SK-N-SH (cell line): ENCODE measurements around the gene RBM7. TPM values are rescaled to one million over a fixed set of nuclear protein-coding genes. Genes with fewer than 3 reads are reported as not detected.

Source experiments
- CTCF ChIA-PET: fragments of 300-600, 350-600 bp; formaldehyde crosslinking; extraction: SDS; loops from one replicate; lab custom pipeline; 2021; lab: Yijun Ruan, JAX
- POLR2A ChIA-PET: fragments of 350-600 bp; sonication (Branson Sonifier 250); formaldehyde crosslinking; extraction: SDS; loops from one replicate; lab custom pipeline; 2020; ENCODE audit warnings: antibody characterized with exemption, inconsistent platforms; lab: Yijun Ruan, JAX
- DNase-seq: peaks from one replicate; pipeline ENCODE4 v3.0.0; 2012
- H2AFZ ChIP-seq: fragments of 200-600 bp; sonication (generic); 2 replicates; pipeline ENCODE4 v1.8.1; 2016; ENCODE audit warnings: antibody characterized with exemption, mild to moderate bottlenecking, low read depth
- H3F3A ChIP-seq: fragments of 200-600 bp; sonication (generic); replicated peaks from 2 replicates; pipeline ENCODE3; 2016; ENCODE audit warnings: antibody characterized with exemption, mild to moderate bottlenecking; ENCODE audit not compliant: insufficient read depth
- H3K27ac ChIP-seq, 2 experiments: fragments of 200-500 bp in 1 of 2; fragments of 200-600 bp in 1 of 2; sonication (Bioruptor generic) in 1 of 2; sonication (generic), shearing (Covaris generic) in 1 of 2; 2 replicates each; pipeline versions ENCODE4 v1.5.1 to v1.6.1; 2014 to 2016; ENCODE audit warnings: low read depth in 2 of 2, inconsistent platforms in 1 of 2, low read length in 1 of 2, mild to moderate bottlenecking in 1 of 2, mixed read lengths in 1 of 2
- H3K27me3 ChIP-seq: fragments of 200-600 bp; sonication (generic), shearing (Covaris generic); 2 replicates; pipeline ENCODE4 v1.6.1; 2016; ENCODE audit warnings: mixed run types; ENCODE audit not compliant: insufficient read depth
- H3K36me3 ChIP-seq, 2 experiments: fragments of 200-500 bp in 1 of 2; fragments of 200-600 bp in 1 of 2; sonication (Bioruptor generic) in 1 of 2; sonication (generic) in 1 of 2; replicated peaks in 1 of 2; 2 replicates each; pipeline versions ENCODE3 to v1.5.1; 2014 to 2016; ENCODE audit warnings: low read length in 1 of 2, mild to moderate bottlenecking in 1 of 2; ENCODE audit not compliant: insufficient read depth in 2 of 2, control insufficient read depth in 1 of 2
- H3K4me1 ChIP-seq, 2 experiments: fragments of 200-500 bp in 1 of 2; fragments of 200-600 bp in 1 of 2; sonication (Bioruptor generic) in 1 of 2; sonication (generic), shearing (Covaris generic) in 1 of 2; 2 replicates each; pipeline versions ENCODE4 v1.5.1 to v1.6.1; 2014 to 2016; ENCODE audit warnings: low read depth in 1 of 2, low read length in 1 of 2, mixed run types in 1 of 2; ENCODE audit not compliant: insufficient read depth in 2 of 2, control insufficient read depth in 1 of 2
- H3K4me2 ChIP-seq: fragments of 200-600 bp; sonication (generic), shearing (Covaris generic); 2 replicates; pipeline ENCODE4 v1.6.1; 2017; ENCODE audit warnings: mixed run types
- H3K4me3 ChIP-seq, 2 experiments: fragments of 200-500 bp in 1 of 2; fragments of 200-600 bp in 1 of 2; sonication (Bioruptor generic) in 1 of 2; sonication (generic), shearing (Covaris generic) in 1 of 2; 2 replicates each; pipeline versions ENCODE4 v1.5.1 to v1.8.1; 2014 to 2016; ENCODE audit warnings: low read depth in 2 of 2, inconsistent platforms in 1 of 2, low read length in 1 of 2, mild to moderate bottlenecking in 1 of 2, mixed read lengths in 1 of 2, moderate library complexity in 1 of 2
- H3K79me2 ChIP-seq: fragments of 200-600 bp; sonication (generic); 2 replicates; pipeline ENCODE4 v1.8.1; 2017; ENCODE audit warnings: mild to moderate bottlenecking; ENCODE audit not compliant: insufficient read depth
- H3K9ac ChIP-seq: fragments of 200-600 bp; sonication (generic); 2 replicates; pipeline ENCODE4 v1.6.1; 2017; ENCODE audit warnings: mixed run types
- H3K9me2 ChIP-seq: fragments of 200-600 bp; sonication (generic); 2 replicates; pipeline ENCODE4 v1.6.1; 2017; ENCODE audit warnings: mixed run types
- H3K9me3 ChIP-seq: fragments of 200-600 bp; sonication (generic); 2 replicates; pipeline ENCODE4 v1.6.1; 2017; ENCODE audit warnings: mixed run types, mild to moderate bottlenecking, moderate library complexity
- H4K20me1 ChIP-seq: fragments of 200-600 bp; sonication (generic); 2 replicates; pipeline ENCODE4 v1.6.1; 2017; ENCODE audit warnings: mild to moderate bottlenecking, mixed run types; ENCODE audit not compliant: insufficient read depth
- ELF1 ChIP-seq: IDR thresholded peaks from 2 replicates; pipeline ENCODE4 v1.4.0; 2012
- EZH2phosphoT487 ChIP-seq: fragments of 200-600 bp; sonication (generic); IDR thresholded peaks from 2 replicates; pipeline ENCODE4 v1.6.1; 2017; ENCODE audit warnings: low read depth, mixed run types, mild to moderate bottlenecking, antibody characterized with exemption, moderate library complexity, borderline replicate concordance
- FOXJ3 ChIP-seq: sonication (generic); formaldehyde crosslinking; IDR thresholded peaks from 2 replicates; pipeline ENCODE4 v1.5.1; 2020; ENCODE audit warnings: mild to moderate bottlenecking, missing genetic modification reagents
- GABPA ChIP-seq: IDR thresholded peaks from 2 replicates; pipeline ENCODE4 v1.4.0; 2012; ENCODE audit warnings: low read depth, mild to moderate bottlenecking
- GATA2 ChIP-seq: sonication (generic); formaldehyde crosslinking; IDR thresholded peaks from 2 replicates; pipeline ENCODE4 v1.5.0; 2020; ENCODE audit warnings: mild to moderate bottlenecking, missing genetic modification reagents
- JUND ChIP-seq: IDR thresholded peaks from 2 replicates; pipeline ENCODE4 v1.4.0; 2012
- MAX ChIP-seq: IDR thresholded peaks from 2 replicates; pipeline ENCODE4 v1.4.0; 2012; ENCODE audit warnings: low read depth
- MEF2A ChIP-seq: IDR thresholded peaks from 2 replicates; pipeline ENCODE4 v1.4.0; 2012; ENCODE audit warnings: low read depth, borderline replicate concordance
- MXI1 ChIP-seq: IDR thresholded peaks from 2 replicates; pipeline ENCODE4 v1.6.1; 2012; ENCODE audit warnings: mild to moderate bottlenecking, low read depth, low read length, improper control_type of control experiment
- NFIC ChIP-seq: IDR thresholded peaks from 2 replicates; pipeline ENCODE4 v1.4.0; 2012; ENCODE audit warnings: borderline replicate concordance
- RCOR1 ChIP-seq: fragments of 150-350 bp; IDR thresholded peaks from 2 replicates; pipeline ENCODE4 v1.6.1; 2017; ENCODE audit warnings: antibody characterized with exemption, low read length
- RXRA ChIP-seq: IDR thresholded peaks from 2 replicates; pipeline ENCODE4 v1.4.0; 2012; ENCODE audit warnings: low read depth, mild to moderate bottlenecking, borderline replicate concordance
- SMC3 ChIP-seq: IDR thresholded peaks from 2 replicates; pipeline ENCODE4 v1.6.1; 2012; ENCODE audit warnings: low read depth, low read length, improper control_type of control experiment
- TCF12 ChIP-seq: IDR thresholded peaks from 2 replicates; pipeline ENCODE4 v1.4.0; 2012
- TEAD4 ChIP-seq: IDR thresholded peaks from 2 replicates; pipeline ENCODE4 v1.4.0; 2012; ENCODE audit warnings: mild to moderate bottlenecking, borderline replicate concordance; ENCODE audit not compliant: insufficient read depth
- USF1 ChIP-seq: IDR thresholded peaks from 2 replicates; pipeline ENCODE4 v1.4.0; 2012; ENCODE audit warnings: low read depth, borderline replicate concordance
- YY1 ChIP-seq: IDR thresholded peaks from 2 replicates; pipeline ENCODE4 v1.4.0; 2012; ENCODE audit warnings: low read depth, mild to moderate bottlenecking
- WGBS: methylation state at CpG from one replicate; pipeline ENCODE4 v1.1.6; 2017; ENCODE audit warnings: low lambda C conversion rate; 5-methylcytosine and 5-hydroxymethylcytosine counted together
- polyA plus RNA-seq, 3 experiments: library from polyadenylated mRNA; depleted of rRNA; stranded (reverse); fragments of >200 nt; gene quantifications; 2 replicates each; pipeline ENCODE4 v1.2.3, GENCODE V29; 2012
- TF ChIP-seq, protein P1 (sequence below): fragments of 150-350 bp; IDR thresholded peaks from 2 replicates; pipeline ENCODE4 v1.6.1; 2016; ENCODE audit warnings: mild to moderate bottlenecking, low read depth, low read length
- TF ChIP-seq, protein P2 (sequence below): IDR thresholded peaks from 2 replicates; pipeline ENCODE4; 2012

Gene RBM7
- polyA plus RNA-seq, 1 of the 3 experiments (the other 2 are of a cell fraction), result 19.5 TPM

DNA sequence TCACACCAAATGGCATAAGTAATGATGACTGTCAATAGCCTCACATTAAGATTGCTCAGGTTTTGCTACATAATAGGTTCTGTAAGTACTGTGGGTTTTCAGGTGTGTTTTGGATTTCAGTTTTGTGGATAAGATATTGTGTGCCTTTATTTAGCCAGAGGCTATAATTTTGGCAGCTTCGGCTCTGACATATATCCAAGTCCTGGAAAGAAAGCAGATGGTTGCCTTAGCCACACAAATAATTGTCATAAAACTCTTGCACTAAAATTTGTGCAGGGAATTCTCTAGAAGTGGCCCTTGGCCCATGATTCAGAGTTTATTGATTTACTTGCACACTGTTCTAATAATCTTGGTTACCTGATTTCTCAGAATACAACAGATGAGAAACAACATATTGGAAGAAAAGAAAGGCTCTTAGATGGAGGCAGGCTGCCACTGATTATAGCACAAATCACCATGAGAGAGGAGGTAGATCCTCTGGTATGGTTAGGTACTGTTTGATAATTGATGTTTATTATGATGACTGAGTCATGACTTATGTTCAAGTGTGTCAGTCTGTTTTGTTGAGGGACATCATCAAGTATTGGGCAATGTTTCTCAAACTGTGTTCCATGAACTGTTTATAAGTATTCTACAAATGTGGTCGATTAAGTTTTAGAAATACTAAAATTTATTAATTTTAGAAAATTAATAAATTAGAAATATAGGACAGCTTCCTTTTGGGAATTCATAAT lies 48.5 kb downstream of the RBM7 start:
- Histone ChIP-seq H3F3A (no peaks in the 10 kb centered on the region), H3K4me3 (no peak overlapping the region), H3K79me2 (peaks cover 52% of the 10 kb centered on the region), H3K9me3 (no peaks in the 10 kb centered on the region), H2AFZ (no peak overlapping the region), H3K27ac (no peak overlapping the region), H3K4me1 (0 out of 4 replicates have a peak, but pooled peaks cover 0 to 5% of the 10 kb centered on the region in 2 experiments), H4K20me1 (peaks cover 7% of the 10 kb centered on the region; the same call in 1 of the 2 replicates)
- ChIA-PET POLR2A (no interaction called here), CTCF (interaction anchor here (1.2 kb wide), 1 partner anchor 108 kb away, joined by 4 read pairs; no protein-coding TSS in a partner anchor)
- 87% methylated on average over 2 of the region's 2 CpGs for WGBS
- TF ChIP-seq GATA2 (CRISPR knock-in tag) (no peak), SMC3 (no peak), GABPA (no peak), TEAD4 (no peak), FOXJ3 (CRISPR knock-in tag) (no peak), NFIC (no peak), MXI1 (no peak), MEF2A (no peak), EZH2phosphoT487 (no peak), TCF12 (no peak)
- TF ChIP-seq, protein P1, sequence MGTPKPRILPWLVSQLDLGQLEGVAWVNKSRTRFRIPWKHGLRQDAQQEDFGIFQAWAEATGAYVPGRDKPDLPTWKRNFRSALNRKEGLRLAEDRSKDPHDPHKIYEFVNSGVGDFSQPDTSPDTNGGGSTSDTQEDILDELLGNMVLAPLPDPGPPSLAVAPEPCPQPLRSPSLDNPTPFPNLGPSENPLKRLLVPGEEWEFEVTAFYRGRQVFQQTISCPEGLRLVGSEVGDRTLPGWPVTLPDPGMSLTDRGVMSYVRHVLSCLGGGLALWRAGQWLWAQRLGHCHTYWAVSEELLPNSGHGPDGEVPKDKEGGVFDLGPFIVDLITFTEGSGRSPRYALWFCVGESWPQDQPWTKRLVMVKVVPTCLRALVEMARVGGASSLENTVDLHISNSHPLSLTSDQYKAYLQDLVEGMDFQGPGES, result no peak
- TF ChIP-seq, protein P2, sequence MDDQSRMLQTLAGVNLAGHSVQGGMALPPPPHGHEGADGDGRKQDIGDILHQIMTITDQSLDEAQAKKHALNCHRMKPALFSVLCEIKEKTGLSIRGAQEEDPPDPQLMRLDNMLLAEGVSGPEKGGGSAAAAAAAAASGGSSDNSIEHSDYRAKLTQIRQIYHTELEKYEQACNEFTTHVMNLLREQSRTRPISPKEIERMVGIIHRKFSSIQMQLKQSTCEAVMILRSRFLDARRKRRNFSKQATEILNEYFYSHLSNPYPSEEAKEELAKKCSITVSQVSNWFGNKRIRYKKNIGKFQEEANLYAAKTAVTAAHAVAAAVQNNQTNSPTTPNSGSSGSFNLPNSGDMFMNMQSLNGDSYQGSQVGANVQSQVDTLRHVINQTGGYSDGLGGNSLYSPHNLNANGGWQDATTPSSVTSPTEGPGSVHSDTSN, result no peak
- TF ChIP-seq, all 33 proteins: peak for 0
- H3K4me2 ChIP-seq, result no peak overlapping the region
- no peak for DNase-seq
- peaks cover 64 to 67% of the 10 kb centered on the region in 2 experiments for H3K36me3 ChIP-seq
- no peaks in the 10 kb centered on the region for H3K27me3 ChIP-seq
- no peak overlapping the region for H3K9ac ChIP-seq
- no peaks in the 10 kb centered on the region for H3K9me2 ChIP-seq

- Histone ChIP-seq H3F3A (no peaks in the 10 kb centered on the region), H3K4me2 (no peak overlapping the region), H3K27ac (no peak overlapping the region), H4K20me1 (no peaks in the 10 kb centered on the region; the same call in 1 of the 2 replicates), H3K9me3 (no peaks in the 10 kb centered on the region), H3K4me1 (0 out of 4 replicates have a peak, but pooled peaks cover 0 to 5% of the 10 kb centered on the region in 2 experiments), H3K27me3 (no peaks in the 10 kb centered on the region), H3K9me2 (no peaks in the 10 kb centered on the region), H3K79me2 (peaks cover 43% of the 10 kb centered on the region), H3K36me3 (peaks cover 55 to 65% of the 10 kb centered on the region in 2 experiments), H3K4me3 (no peak overlapping the region), H2AFZ (no peak overlapping the region), H3K9ac (no peak overlapping the region)
- POLR2A ChIA-PET, result no interaction called here
- CTCF ChIA-PET, result no interaction called here
- DNase-seq, result no peak
- 95% methylated on average over 6 of the region's 6 CpGs for WGBS
- no peak for TF ChIP-seq TEAD4
- TF ChIP-seq YY1, result no peak
- no peak for TF ChIP-seq GABPA
- TF ChIP-seq GATA2 (CRISPR knock-in tag), result no peak
- no peak for TF ChIP-seq RCOR1
- TF ChIP-seq RXRA, result no peak
- TF ChIP-seq, protein P1, result no peak
- no peak for TF ChIP-seq MXI1
- TF ChIP-seq NFIC, result no peak
- no peak for TF ChIP-seq FOXJ3 (CRISPR knock-in tag)
- no peak for TF ChIP-seq EZH2phosphoT487
- TF ChIP-seq TCF12, result no peak
- no peak for TF ChIP-seq JUND
- TF ChIP-seq ELF1, result no peak
- TF ChIP-seq, protein P2, result no peak
- TF ChIP-seq USF1, result no peak
- TF ChIP-seq MAX, result no peak
- no peak for TF ChIP-seq SMC3
These were observed 49.4 kb downstream of the RBM7 start for GRCh38 chr11:114449845-114450244.
